Suprapubic skin (tissue), 4 donors: ENCODE measurements around the gene SULF2. TPM values are rescaled to one million over a fixed set of nuclear protein-coding genes. Genes with fewer than 3 reads are reported as not detected.

ENCODE experiments used
- DNase-seq, 2 donors: peaks; one replicate each; pipeline ENCODE4 v3.0.0-alpha.2; 2019; ENCODE audit warnings: low spot score in 2 of 2
- H3K27ac ChIP-seq: fragments of 200-600 bp; sonication (generic); one replicate; pipeline ENCODE4 v1.5.1; 2019
- H3K27me3 ChIP-seq: fragments of 200-600 bp; sonication (generic); one replicate; pipeline ENCODE4 v1.5.1; 2019
- H3K36me3 ChIP-seq: fragments of 200-600 bp; sonication (generic); one replicate; pipeline ENCODE4 v1.5.1; 2019
- H3K4me1 ChIP-seq: fragments of 200-600 bp; sonication (generic); one replicate; pipeline ENCODE4 v1.5.1; 2019
- H3K4me3 ChIP-seq: fragments of 200-600 bp; sonication (generic); one replicate; pipeline ENCODE4 v1.5.1; 2019; ENCODE audit warnings: mild to moderate bottlenecking
- H3K9me3 ChIP-seq: fragments of 200-600 bp; sonication (generic); one replicate; pipeline ENCODE4 v1.5.1; 2019
- EP300 ChIP-seq: sonication (generic); formaldehyde crosslinking; IDR thresholded peaks from one replicate; pipeline ENCODE4 v1.6.1; 2017; ENCODE audit warnings: antibody characterized with exemption
- POLR2A ChIP-seq, 2 donors: fragments of 450-650 bp; IDR thresholded peaks; one replicate each; pipeline ENCODE4 v1.6.1; 2017; ENCODE audit warnings: antibody characterized with exemption in 2 of 2, mild to moderate bottlenecking in 2 of 2, moderate library complexity in 2 of 2
- POLR2AphosphoS5 ChIP-seq, 3 donors: sonication (generic); formaldehyde crosslinking; IDR thresholded peaks; one replicate each; pipeline ENCODE4 v1.6.1; 2017; ENCODE audit warnings: antibody characterized with exemption in 3 of 3
- WGBS: methylation state at CpG from one replicate; pipeline ENCODE4 v1.1.5; 2018; 5-methylcytosine and 5-hydroxymethylcytosine counted together
- total RNA-seq, 4 donors: library from RNA; depleted of rRNA; stranded (reverse); fragments of >200 nt; gene quantifications; one replicate each; pipeline ENCODE4 v1.1.0, GENCODE V29; 2016
- TF ChIP-seq, protein P1 (sequence below), 2 donors: fragments of 200-600 bp in 1 of 2; fragments of 450-650 bp in 1 of 2; sonication (generic) in 1 of 2; IDR thresholded peaks; one replicate each; pipeline ENCODE4 v1.5.1; 2016 to 2019; ENCODE audit warnings: antibody characterized with exemption in 2 of 2, mild to moderate bottlenecking in 1 of 2, moderate library complexity in 1 of 2

SULF2 gene
- total RNA-seq, 4 donors from 2014 or later = 28.4 to 95.4 (median 57.5) TPM

DNA sequence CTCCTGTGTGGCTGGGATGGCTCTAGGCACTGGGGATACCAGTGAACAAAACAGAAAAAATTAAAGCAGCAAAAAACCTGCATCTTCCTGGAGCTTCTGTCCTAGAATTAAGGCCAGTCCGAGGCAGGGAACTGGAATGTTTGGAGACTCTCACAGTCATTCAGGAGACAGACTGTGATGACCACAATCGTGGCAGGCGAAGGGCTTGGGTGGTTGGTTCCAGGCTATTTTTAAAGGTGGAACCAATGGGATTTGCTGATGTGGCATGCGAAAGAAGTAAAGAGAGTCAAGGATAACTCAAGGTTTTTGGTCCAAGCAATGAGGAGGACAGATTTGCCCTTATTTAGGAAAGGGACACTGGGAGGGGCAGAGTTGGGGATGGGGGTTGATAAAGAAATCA, 66.9 kb downstream of the SULF2 start:
- H3K36me3 ChIP-seq = no peaks in the 10 kb centered on the region
- H3K27ac ChIP-seq = no peak overlapping the region
- H3K4me3 ChIP-seq = no peak overlapping the region
- DNase-seq = no peak
- no peaks in the 10 kb centered on the region for H3K9me3 ChIP-seq
- TF ChIP-seq EP300 = no peak
- TF ChIP-seq, protein P1, sequence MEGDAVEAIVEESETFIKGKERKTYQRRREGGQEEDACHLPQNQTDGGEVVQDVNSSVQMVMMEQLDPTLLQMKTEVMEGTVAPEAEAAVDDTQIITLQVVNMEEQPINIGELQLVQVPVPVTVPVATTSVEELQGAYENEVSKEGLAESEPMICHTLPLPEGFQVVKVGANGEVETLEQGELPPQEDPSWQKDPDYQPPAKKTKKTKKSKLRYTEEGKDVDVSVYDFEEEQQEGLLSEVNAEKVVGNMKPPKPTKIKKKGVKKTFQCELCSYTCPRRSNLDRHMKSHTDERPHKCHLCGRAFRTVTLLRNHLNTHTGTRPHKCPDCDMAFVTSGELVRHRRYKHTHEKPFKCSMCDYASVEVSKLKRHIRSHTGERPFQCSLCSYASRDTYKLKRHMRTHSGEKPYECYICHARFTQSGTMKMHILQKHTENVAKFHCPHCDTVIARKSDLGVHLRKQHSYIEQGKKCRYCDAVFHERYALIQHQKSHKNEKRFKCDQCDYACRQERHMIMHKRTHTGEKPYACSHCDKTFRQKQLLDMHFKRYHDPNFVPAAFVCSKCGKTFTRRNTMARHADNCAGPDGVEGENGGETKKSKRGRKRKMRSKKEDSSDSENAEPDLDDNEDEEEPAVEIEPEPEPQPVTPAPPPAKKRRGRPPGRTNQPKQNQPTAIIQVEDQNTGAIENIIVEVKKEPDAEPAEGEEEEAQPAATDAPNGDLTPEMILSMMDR (IDR thresholded peaks at IDR 0.05) = no peak
- TF ChIP-seq POLR2A (IDR thresholded peaks at IDR 0.05) = no peak
- no peak for TF ChIP-seq POLR2AphosphoS5 (IDR thresholded peaks at IDR 0.05)
- 88% methylated on average over 4 of the region's 4 CpGs for WGBS
- H3K4me1 ChIP-seq = peaks cover 22% of the 10 kb centered on the region
- H3K27me3 ChIP-seq = no peaks in the 10 kb centered on the region

DNA sequence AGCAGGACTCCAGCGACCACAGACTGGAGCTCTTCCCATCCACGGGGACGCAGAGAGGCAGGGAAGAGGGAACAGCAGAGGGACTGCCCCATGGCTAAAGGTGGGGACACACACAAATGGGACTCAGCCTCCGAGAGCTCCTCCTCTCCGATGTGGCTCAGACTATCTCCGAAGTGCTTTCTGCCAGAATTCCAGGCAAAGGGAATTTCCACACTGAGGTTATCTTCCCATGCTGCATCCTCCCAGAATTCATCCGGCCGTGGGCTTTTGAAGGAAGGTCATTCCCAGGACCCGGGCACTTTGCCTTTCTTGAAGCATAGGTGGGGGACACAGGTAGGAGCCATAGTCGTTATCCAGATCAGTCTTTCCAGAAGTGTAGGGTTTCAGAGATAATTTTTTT, 67.9 kb downstream of the SULF2 start:
- no peak overlapping the region for H3K27ac ChIP-seq
- no peaks in the 10 kb centered on the region for H3K36me3 ChIP-seq
- 71% methylated on average over 10 of the region's 10 CpGs for WGBS
- H3K4me3 ChIP-seq = no peak overlapping the region
- no peak for TF ChIP-seq EP300
- TF ChIP-seq, protein P1 (IDR thresholded peaks at IDR 0.05) = no peak
- no peak for TF ChIP-seq POLR2AphosphoS5 (IDR thresholded peaks at IDR 0.05)
- no peak for TF ChIP-seq POLR2A (IDR thresholded peaks at IDR 0.05)
- DNase-seq = no peak
- H3K9me3 ChIP-seq = no peaks in the 10 kb centered on the region
- peaks cover 29% of the 10 kb centered on the region for H3K4me1 ChIP-seq
- no peaks in the 10 kb centered on the region for H3K27me3 ChIP-seq

DNA sequence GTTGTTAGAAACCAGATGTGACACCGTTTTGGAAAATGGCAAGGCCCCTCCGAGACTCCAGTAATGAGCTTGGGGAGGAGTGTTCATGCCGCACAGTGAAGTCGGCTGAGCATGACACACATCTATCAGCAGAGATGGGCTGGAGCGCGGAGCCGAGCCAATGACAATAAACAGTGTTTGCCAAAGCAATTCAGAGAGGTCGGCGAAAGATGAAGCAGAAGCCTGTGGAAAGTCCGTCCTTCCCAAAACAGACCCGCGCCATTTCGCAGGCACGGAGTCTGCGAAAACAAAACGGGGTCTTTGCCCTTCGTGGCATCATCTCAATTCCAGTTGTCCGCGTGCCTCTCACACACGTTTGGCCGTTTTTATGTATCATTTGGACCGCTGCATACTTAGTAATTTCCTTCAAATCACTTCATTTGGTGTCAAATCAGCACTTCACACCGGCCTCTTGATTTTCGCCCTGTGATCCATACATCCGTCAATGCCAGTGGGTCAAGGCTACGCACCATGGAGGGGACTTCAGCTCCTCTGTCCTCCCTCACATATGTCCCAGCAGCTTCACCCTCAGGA, 71.3 kb downstream of the SULF2 start:
- DNase-seq = peak in 1 of 2 donors; percentile 76

DNA sequence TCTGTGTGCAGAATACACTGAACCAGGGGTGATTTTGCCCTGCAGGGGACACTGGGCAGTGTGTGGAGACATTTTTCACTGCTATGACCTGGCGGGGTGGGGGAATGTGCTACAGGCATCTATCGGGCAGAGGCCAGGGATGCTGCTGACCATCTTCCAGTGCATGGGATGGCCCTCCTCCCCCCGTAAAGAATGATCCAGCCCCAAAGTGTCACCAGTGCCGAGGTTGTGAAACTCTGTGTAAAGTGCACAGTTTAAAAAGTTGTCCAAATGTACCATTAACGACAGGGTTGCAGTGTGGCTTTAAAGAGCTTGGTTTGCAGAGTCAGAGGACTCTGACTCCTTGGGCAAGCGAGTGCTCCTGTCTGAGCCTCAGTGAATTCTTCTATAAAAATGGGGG, 72.1 kb downstream of the SULF2 start:
- Histone ChIP-seq H3K9me3 (no peaks in the 10 kb centered on the region), H3K4me1 (peaks cover 9% of the 10 kb centered on the region), H3K27ac (no peak overlapping the region), H3K27me3 (no peaks in the 10 kb centered on the region), H3K4me3 (no peak overlapping the region), H3K36me3 (no peaks in the 10 kb centered on the region)
- no peak for TF ChIP-seq EP300
- no peak for TF ChIP-seq POLR2AphosphoS5 (IDR thresholded peaks at IDR 0.05)
- TF ChIP-seq, protein P1 (IDR thresholded peaks at IDR 0.05) = no peak
- TF ChIP-seq POLR2A (IDR thresholded peaks at IDR 0.05) = no peak
- DNase-seq = no peak
- 73% methylated on average over 6 of the region's 6 CpGs for WGBS

More for the DNA sequence above, 71.3 kb downstream of the SULF2 start:
- H3K27me3 ChIP-seq = no peaks in the 10 kb centered on the region
- no peak overlapping the region for H3K27ac ChIP-seq
- H3K4me3 ChIP-seq = no peak overlapping the region
- 75% methylated on average over 26 of the region's 26 CpGs for WGBS
- peaks cover 9% of the 10 kb centered on the region for H3K4me1 ChIP-seq
- no peaks in the 10 kb centered on the region for H3K9me3 ChIP-seq
- H3K36me3 ChIP-seq = no peaks in the 10 kb centered on the region
- no peak for TF ChIP-seq EP300
- no peak for TF ChIP-seq POLR2AphosphoS5 (IDR thresholded peaks at IDR 0.05)
- TF ChIP-seq, protein P1 (IDR thresholded peaks at IDR 0.05) = no peak
- TF ChIP-seq POLR2A (IDR thresholded peaks at IDR 0.05) = no peak

DNA sequence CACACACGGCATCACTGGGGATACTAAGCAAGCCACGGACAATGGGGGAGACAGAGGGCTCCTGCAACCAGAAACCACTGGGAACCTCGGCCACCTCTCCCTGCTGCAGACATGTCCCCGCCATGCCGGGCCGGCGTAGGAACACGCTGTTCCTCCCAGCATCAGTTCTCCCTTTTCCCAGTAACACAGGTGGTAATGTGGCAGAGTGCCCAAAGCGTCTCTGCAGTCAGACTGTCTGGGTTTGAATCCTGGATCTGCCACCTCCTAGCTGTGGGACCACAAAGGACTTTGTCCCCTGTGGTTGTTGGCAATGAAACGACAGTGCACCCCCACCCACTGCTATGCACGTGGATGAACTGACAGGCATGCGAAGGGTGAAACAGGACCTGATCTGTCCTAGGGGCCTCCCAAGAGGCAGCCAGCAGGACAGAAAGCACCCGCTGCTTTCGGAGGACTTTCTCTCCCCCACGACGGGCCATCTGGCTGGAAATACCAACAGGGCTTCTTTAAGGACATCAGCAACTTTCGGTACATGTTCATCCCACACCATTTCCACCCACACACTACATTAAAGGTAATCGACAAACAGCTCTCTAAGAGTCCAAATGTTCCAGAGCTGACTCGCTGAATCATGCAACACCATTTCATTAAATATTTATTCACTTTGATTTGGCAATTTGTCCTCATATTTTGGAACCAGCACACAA, 74.1 kb downstream of the SULF2 start:
- 68% methylated on average over 9 of the region's 19 CpGs for WGBS
- no peaks in the 10 kb centered on the region for H3K27me3 ChIP-seq
- DNase-seq = no peak

More for the DNA sequence above, 74.1 kb downstream of the SULF2 start:
- H3K4me3 ChIP-seq = no peak overlapping the region
- TF ChIP-seq EP300 (no peak), POLR2A (IDR thresholded peaks at IDR 0.05) (no peak), POLR2AphosphoS5 (IDR thresholded peaks at IDR 0.05) (no peak)
- TF ChIP-seq, protein P1 (IDR thresholded peaks at IDR 0.05) = no peak
- peaks cover 9% of the 10 kb centered on the region for H3K4me1 ChIP-seq
- no peak overlapping the region for H3K27ac ChIP-seq
- no peaks in the 10 kb centered on the region for H3K36me3 ChIP-seq
- H3K9me3 ChIP-seq = no peaks in the 10 kb centered on the region
